LHCN-M2 (cell line): Measurements from ENCODE around the gene GPR84. TPM values are rescaled to one million over a fixed set of nuclear protein-coding genes. Genes with fewer than 3 reads are reported as not detected.
"Not testable (repeated sequence)": the region's sequence is repeated elsewhere in the genome, so short reads cannot be mapped to it uniquely, and the experiment has no call there.

Experiments
- DNase-seq: peaks from one replicate; pipeline ENCODE4 v3.0.0-alpha.2; 2012; ENCODE audit warnings: low read depth
- total RNA-seq: library from RNA; depleted of rRNA; stranded (reverse); fragments of >200 nt; gene quantifications from 2 replicates; pipeline ENCODE4 v1.2.3, GENCODE V29; 2014; rRNA removed

Gene GPR84
- total RNA-seq, 1 experiment from 2014 or later, result not detected

- no peak for DNase-seq
Measured at GRCh38 chr12:54328595-54329337, 35.5 kb downstream of the GPR84 start.

- DNase-seq, result not testable (repeated sequence)
Measured at GRCh38 chr12:54325442-54326109, 38.7 kb downstream of the GPR84 start.

- peak; percentile 100 for DNase-seq
Measured at GRCh38 chr12:54324617-54325441, 39.5 kb downstream of the GPR84 start, which contains the start of gene COPZ1. Gene COPZ1, plus strand, starts transcription at chr12:54325131. Its CDS starts 33 bp downstream, at chr12:54325164.

- DNase-seq, result no peak
Measured at GRCh38 chr12:54321363-54321762, 42.9 kb downstream of the GPR84 start.

Other genes with a start within 250 kb of the GPR84 start
- gene SMUG1, start 175.5 kb downstream of the GPR84 start, total RNA-seq, result 57.6 and 69.9 TPM in 2 replicates
- gene CBX5, start 84.4 kb downstream of the GPR84 start, total RNA-seq, result 65.3 and 90.8 TPM in 2 replicates
- gene HNRNPA1, start 83.8 kb downstream of the GPR84 start, total RNA-seq, result 529 and 606 TPM in 2 replicates
- gene NFE2, start 63.5 kb downstream of the GPR84 start, total RNA-seq, result 0.06 TPM in 1 of 2 replicates, not detected in the other
- gene COPZ1, start 39.4 kb downstream of the GPR84 start, total RNA-seq, result 124 and 186 TPM in 2 replicates
- gene ZNF385A, start 20.2 kb upstream of the GPR84 start, total RNA-seq, result 2.6 and 3.7 TPM in 2 replicates
- gene ITGA5, start 54.8 kb upstream of the GPR84 start, total RNA-seq, result 202 and 242 TPM in 2 replicates
- gene GTSF1, start 109.1 kb upstream of the GPR84 start, total RNA-seq, result not detected in 2 replicates
- not detected in 2 replicates for gene NCKAP1L, start 133.3 kb upstream of the GPR84 start, total RNA-seq
- gene PDE1B, start 185.1 kb upstream of the GPR84 start, total RNA-seq, result not detected in 2 replicates
- not detected in 2 replicates for gene PPP1R1A, start 224.2 kb upstream of the GPR84 start, total RNA-seq